Measurements from ENCODE around the gene DND1.
A peak's percentile ranks its signal among the peaks of the same experiment; 100 is the strongest.
"Not testable (repeated sequence)": the region's sequence is repeated elsewhere in the genome, so short reads cannot be mapped to it uniquely, and the experiment has no call there.

Gene DND1

GRCh38 chr5:140671035-140671434, 2.3 kb downstream of the DND1 start:
- not testable (repeated sequence) for H3K4me3 ChIP-seq (ENCODE audit: low read length); H3K4me2 ChIP-seq (ENCODE audit: low read length); H3K9me3 ChIP-seq (replicated peaks; ENCODE audit: low read length); H3K27me3 ChIP-seq (ENCODE audit: control insufficient read depth, insufficient read depth, low read length); H3K9ac ChIP-seq (ENCODE audit: low read depth, low read length); H3K4me1 ChIP-seq (ENCODE audit: control insufficient read depth, insufficient read depth, low read length)
- peaks cover 74% of the 10 kb centered on the region for H3K36me3 ChIP-seq (ENCODE audit: insufficient read depth, low read length)

- peaks cover 13% of the 10 kb centered on the region for H3K4me1 ChIP-seq (ENCODE audit: control insufficient read depth, insufficient read depth, low read length)
- no peaks in the 10 kb centered on the region for H3K9me3 ChIP-seq (replicated peaks; ENCODE audit: low read length)
- H3K9ac ChIP-seq (ENCODE audit: low read depth, low read length): peak within 1 kb of the TSS; percentile 95
- no peaks in the 10 kb centered on the region for H3K27me3 ChIP-seq (ENCODE audit: control insufficient read depth, insufficient read depth, low read length)
- peaks cover 64% of the 10 kb centered on the region for H3K36me3 ChIP-seq (ENCODE audit: insufficient read depth, low read length)
- peak within 1 kb of the TSS; percentile 99 for H3K4me2 ChIP-seq (ENCODE audit: low read length)
- H3K4me3 ChIP-seq (ENCODE audit: low read length): peak within 1 kb of the TSS; percentile 97
Measured at GRCh38 chr5:140664359-140665119, 8.8 kb downstream of the DND1 start, which contains the start of gene WDR55. Gene WDR55, plus strand, starts transcription at chr5:140664904. Its CDS starts 9 bp downstream, at chr5:140664913.

GRCh38 chr5:140664030-140664358, 9.4 kb downstream of the DND1 start:
- peak overlapping the region; percentile 99 for H3K4me2 ChIP-seq (ENCODE audit: low read length)
- H3K9me3 ChIP-seq (replicated peaks; ENCODE audit: low read length): no peaks in the 10 kb centered on the region
- peak overlapping the region; percentile 95 for H3K9ac ChIP-seq (ENCODE audit: low read depth, low read length)
- H3K36me3 ChIP-seq (ENCODE audit: insufficient read depth, low read length): peaks cover 62% of the 10 kb centered on the region
- H3K27me3 ChIP-seq (ENCODE audit: control insufficient read depth, insufficient read depth, low read length): no peaks in the 10 kb centered on the region
- H3K4me3 ChIP-seq (ENCODE audit: low read length): peak overlapping the region; percentile 97
- H3K4me1 ChIP-seq (ENCODE audit: control insufficient read depth, insufficient read depth, low read length): peaks cover 13% of the 10 kb centered on the region

GRCh38 chr5:140660371-140660770, 13.0 kb downstream of the DND1 start:
- not testable (repeated sequence) for H3K27me3 ChIP-seq (ENCODE audit: control insufficient read depth, insufficient read depth, low read length); H3K4me1 ChIP-seq (ENCODE audit: control insufficient read depth, insufficient read depth, low read length); H3K4me3 ChIP-seq (ENCODE audit: low read length); H3K9ac ChIP-seq (ENCODE audit: low read depth, low read length); H3K9me3 ChIP-seq (replicated peaks; ENCODE audit: low read length); H3K4me2 ChIP-seq (ENCODE audit: low read length)
- peaks cover 65% of the 10 kb centered on the region for H3K36me3 ChIP-seq (ENCODE audit: insufficient read depth, low read length)

- Histone ChIP-seq H3K9me3 (replicated peaks; ENCODE audit: low read length) (no peaks in the 10 kb centered on the region), H3K36me3 (ENCODE audit: insufficient read depth, low read length) (peaks cover 80% of the 10 kb centered on the region), H3K4me1 (ENCODE audit: control insufficient read depth, insufficient read depth, low read length) (peaks cover 3% of the 10 kb centered on the region), H3K4me3 (ENCODE audit: low read length) (no peak overlapping the region), H3K4me2 (ENCODE audit: low read length) (no peak overlapping the region), H3K27me3 (ENCODE audit: control insufficient read depth, insufficient read depth, low read length) (no peaks in the 10 kb centered on the region), H3K9ac (ENCODE audit: low read depth, low read length) (no peak overlapping the region)
Measured at GRCh38 chr5:140658870-140659269, 14.5 kb downstream of the DND1 start.

GRCh38 chr5:140647042-140647419, 26.3 kb downstream of the DND1 start:
- H3K4me2 ChIP-seq (ENCODE audit: low read length): peak overlapping the region; percentile 87
- peak overlapping the region; percentile 81 for H3K4me3 ChIP-seq (ENCODE audit: low read length)
- peak overlapping the region; percentile 91 for H3K9ac ChIP-seq (ENCODE audit: low read depth, low read length)
- H3K9me3 ChIP-seq (replicated peaks; ENCODE audit: low read length): no peaks in the 10 kb centered on the region
- no peaks in the 10 kb centered on the region for H3K27me3 ChIP-seq (ENCODE audit: control insufficient read depth, insufficient read depth, low read length)
- peaks cover 13% of the 10 kb centered on the region for H3K4me1 ChIP-seq (ENCODE audit: control insufficient read depth, insufficient read depth, low read length)
- peaks cover 41% of the 10 kb centered on the region for H3K36me3 ChIP-seq (ENCODE audit: insufficient read depth, low read length)

GRCh38 chr5:140642718-140643117, 30.7 kb downstream of the DND1 start:
- H3K4me2 ChIP-seq (ENCODE audit: low read length): no peak overlapping the region
- no peak overlapping the region for H3K4me3 ChIP-seq (ENCODE audit: low read length)
- H3K27me3 ChIP-seq (ENCODE audit: control insufficient read depth, insufficient read depth, low read length): no peaks in the 10 kb centered on the region
- H3K9ac ChIP-seq (ENCODE audit: low read depth, low read length): no peak overlapping the region
- H3K4me1 ChIP-seq (ENCODE audit: control insufficient read depth, insufficient read depth, low read length): peaks cover 19% of the 10 kb centered on the region
- H3K9me3 ChIP-seq (replicated peaks; ENCODE audit: low read length): no peaks in the 10 kb centered on the region
- peaks cover 24% of the 10 kb centered on the region for H3K36me3 ChIP-seq (ENCODE audit: insufficient read depth, low read length)

- H3K9me3 ChIP-seq (replicated peaks; ENCODE audit: low read length): no peaks in the 10 kb centered on the region
- H3K27me3 ChIP-seq (ENCODE audit: control insufficient read depth, insufficient read depth, low read length): no peaks in the 10 kb centered on the region
- no peak overlapping the region for H3K4me3 ChIP-seq (ENCODE audit: low read length)
- no peak overlapping the region for H3K4me2 ChIP-seq (ENCODE audit: low read length)
- peaks cover 17% of the 10 kb centered on the region for H3K4me1 ChIP-seq (ENCODE audit: control insufficient read depth, insufficient read depth, low read length)
- no peak overlapping the region for H3K9ac ChIP-seq (ENCODE audit: low read depth, low read length)
- peaks cover 24% of the 10 kb centered on the region for H3K36me3 ChIP-seq (ENCODE audit: insufficient read depth, low read length)
Measured at GRCh38 chr5:140641716-140642115, 31.7 kb downstream of the DND1 start.

- H3K27me3 ChIP-seq (ENCODE audit: control insufficient read depth, insufficient read depth, low read length): no peaks in the 10 kb centered on the region
- no peaks in the 10 kb centered on the region for H3K9me3 ChIP-seq (replicated peaks; ENCODE audit: low read length)
- H3K4me2 ChIP-seq (ENCODE audit: low read length): peak within 1 kb of the TSS; percentile 99
- peak within 1 kb of the TSS; percentile 87 for H3K9ac ChIP-seq (ENCODE audit: low read depth, low read length)
- H3K4me3 ChIP-seq (ENCODE audit: low read length): peak within 1 kb of the TSS; percentile 85
- peaks cover 10% of the 10 kb centered on the region for H3K4me1 ChIP-seq (ENCODE audit: control insufficient read depth, insufficient read depth, low read length)
- peaks cover 18% of the 10 kb centered on the region for H3K36me3 ChIP-seq (ENCODE audit: insufficient read depth, low read length)
Measured at GRCh38 chr5:140639148-140639981, 34.0 kb downstream of the DND1 start, which contains the start of gene TMCO6. Gene TMCO6, plus strand, starts transcription at chr5:140639451. Its CDS starts 77 bp downstream, at chr5:140639528.

- Histone ChIP-seq H3K4me1 (ENCODE audit: control insufficient read depth, insufficient read depth, low read length) (peaks cover 10% of the 10 kb centered on the region), H3K4me3 (ENCODE audit: low read length) (peak overlapping the region; percentile 61)
Measured at GRCh38 chr5:140638898-140639147, 34.6 kb downstream of the DND1 start.

GRCh38 chr5:140637371-140638100, 35.8 kb downstream of the DND1 start:
- H3K9me3 ChIP-seq (replicated peaks; ENCODE audit: low read length): no peaks in the 10 kb centered on the region
- peaks cover 21% of the 10 kb centered on the region for H3K4me1 ChIP-seq (ENCODE audit: control insufficient read depth, insufficient read depth, low read length)
- H3K4me2 ChIP-seq (ENCODE audit: low read length): no peak overlapping the region
- peaks cover 10% of the 10 kb centered on the region for H3K36me3 ChIP-seq (ENCODE audit: insufficient read depth, low read length)
- no peak overlapping the region for H3K4me3 ChIP-seq (ENCODE audit: low read length)
- peaks cover 2% of the 10 kb centered on the region for H3K27me3 ChIP-seq (ENCODE audit: control insufficient read depth, insufficient read depth, low read length)
- no peak overlapping the region for H3K9ac ChIP-seq (ENCODE audit: low read depth, low read length)

More at GRCh38 chr5:140638898-140639147, 34.6 kb downstream of the DND1 start:
- not testable (repeated sequence) for H3K27me3 ChIP-seq (ENCODE audit: control insufficient read depth, insufficient read depth, low read length); H3K9me3 ChIP-seq (replicated peaks; ENCODE audit: low read length)
- Histone ChIP-seq H3K9ac (ENCODE audit: low read depth, low read length) (peak overlapping the region; percentile 80), H3K36me3 (ENCODE audit: insufficient read depth, low read length) (peaks cover 14% of the 10 kb centered on the region), H3K4me2 (ENCODE audit: low read length) (peak overlapping the region; percentile 81)
